Activated CD8-positive, alpha-beta memory T cell treated with anti-CD3 and anti-CD28 coated beads, Interleukin-2, amount 50 U/mL, for 24 hours (primary cell): ENCODE measurements around the gene GLYAT.

Source experiments
- DNase-seq: peaks from one replicate; pipeline ENCODE4 v3.0.0-alpha.2; 2020; ENCODE audit errors: extremely low read depth

GLYAT gene

GRCh38 chr11:58731819-58732218 is at the start of gene GLYAT:
Gene GLYAT, minus strand, starts transcription at chr11:58731943. Its CDS starts 7,447 bp downstream, at chr11:58724496.
- DNase-seq = no peak

- DNase-seq = no peak
Observed at GRCh38 chr11:58781345-58781744, 49.6 kb upstream of the GLYAT start.

GRCh38 chr11:58780578-58780977 is 48.8 kb upstream of the GLYAT start:
- DNase-seq = no peak

- DNase-seq = no peak
Observed at GRCh38 chr11:58776891-58777710, 45.4 kb upstream of the GLYAT start.

- no peak for DNase-seq
Observed at GRCh38 chr11:58775066-58775708, 43.4 kb upstream of the GLYAT start.

- DNase-seq = no peak
Observed at GRCh38 chr11:58774164-58774593, 42.4 kb upstream of the GLYAT start.

- DNase-seq = no peak
Observed at GRCh38 chr11:58773337-58773736, 41.6 kb upstream of the GLYAT start.

- no peak for DNase-seq
Observed at GRCh38 chr11:58772329-58773285, 40.9 kb upstream of the GLYAT start.

- DNase-seq = no peak
Observed at GRCh38 chr11:58771458-58771855, 39.7 kb upstream of the GLYAT start.

- no peak for DNase-seq
Observed at GRCh38 chr11:58770627-58771457, 39.1 kb upstream of the GLYAT start.

- no peak for DNase-seq
Observed at GRCh38 chr11:58770166-58770565, 38.4 kb upstream of the GLYAT start.

GRCh38 chr11:58769308-58769707 is 37.6 kb upstream of the GLYAT start:
- DNase-seq = no peak

- DNase-seq = no peak
Observed at GRCh38 chr11:58768137-58768536, 36.4 kb upstream of the GLYAT start.

GRCh38 chr11:58765078-58765477 is 33.3 kb upstream of the GLYAT start:
- DNase-seq = no peak

- DNase-seq = no peak
Observed at GRCh38 chr11:58763120-58763490, 31.4 kb upstream of the GLYAT start.

GRCh38 chr11:58762284-58763119 is 30.8 kb upstream of the GLYAT start:
- no peak for DNase-seq

GRCh38 chr11:58757439-58757838 is 25.7 kb upstream of the GLYAT start:
- no peak for DNase-seq

GRCh38 chr11:58745705-58746364 is 14.1 kb upstream of the GLYAT start:
- no peak for DNase-seq

GRCh38 chr11:58744988-58745704 is 13.4 kb upstream of the GLYAT start:
- DNase-seq = no peak
